GM12878 (cell line): Measurements from ENCODE around the gene S100A2.

ENCODE experiments used
- CTCF ChIP-seq, 3 experiments: IDR thresholded peaks in 2 of 3; conservative IDR thresholded peaks in 1 of 3; 2 replicates each; pipeline ENCODE4 v1.5.1; 2011; ENCODE audit warnings: low read depth in 3 of 3, low read length in 3 of 3, mild to moderate bottlenecking in 3 of 3, control low read depth in 2 of 3, moderate library complexity in 2 of 3, inconsistent platforms in 1 of 3, mixed read lengths in 1 of 3; ENCODE audit not compliant: control insufficient read depth in 2 of 3, insufficient read depth in 1 of 3; ENCODE audit errors: extremely low read depth in 1 of 3
- EZH2 ChIP-seq: IDR thresholded peaks from 2 replicates; pipeline ENCODE4 v1.6.1; 2012; ENCODE audit warnings: low read depth, mild to moderate bottlenecking, control low read depth, inconsistent platforms, low read length, borderline replicate concordance; ENCODE audit not compliant: control insufficient read depth
- KDM1A ChIP-seq: fragments of 200-600 bp; sonication (generic); IDR thresholded peaks from 2 replicates; pipeline ENCODE4 v1.6.1; 2016; ENCODE audit warnings: borderline replicate concordance
- POLR2A ChIP-seq: IDR thresholded peaks from 2 replicates; pipeline ENCODE4 v1.6.1; 2011; ENCODE audit warnings: low read depth, mild to moderate bottlenecking, low read length
- YY1 ChIP-seq: IDR thresholded peaks from 2 replicates; pipeline ENCODE4 v1.6.1; 2011; ENCODE audit warnings: low read depth, mild to moderate bottlenecking, low read length
- TF ChIP-seq, protein P1 (sequence below): fragments of 450-650 bp; formaldehyde crosslinking; IDR thresholded peaks from 2 replicates; pipeline ENCODE4 v1.5.0; 2022; ENCODE audit warnings: mild to moderate bottlenecking, missing genetic modification characterization
- TF ChIP-seq, protein P2 (sequence below): fragments of 450-650 bp; formaldehyde crosslinking; IDR thresholded peaks from 2 replicates; pipeline ENCODE4 v1.4.0; 2020; ENCODE audit warnings: mild to moderate bottlenecking, moderate library complexity

GRCh38 chr1:153577138-153577537 lies 11.5 kb upstream of the S100A2 start:
- TF ChIP-seq KDM1A: no peak
- no peak for TF ChIP-seq YY1
- no peak for TF ChIP-seq CTCF (IDR thresholded peaks at IDR 0.05 in 2 of 3, conservative IDR thresholded peaks at IDR 0.05 in 1 of 3; ENCODE audit: control insufficient read depth in 2 of 3, extremely low read depth in 1 of 3, insufficient read depth in 1 of 3, low read depth in 3 of 3, low read length in 3 of 3)
- no peak for TF ChIP-seq POLR2A
- TF ChIP-seq EZH2: no peak
- TF ChIP-seq, protein P1, sequence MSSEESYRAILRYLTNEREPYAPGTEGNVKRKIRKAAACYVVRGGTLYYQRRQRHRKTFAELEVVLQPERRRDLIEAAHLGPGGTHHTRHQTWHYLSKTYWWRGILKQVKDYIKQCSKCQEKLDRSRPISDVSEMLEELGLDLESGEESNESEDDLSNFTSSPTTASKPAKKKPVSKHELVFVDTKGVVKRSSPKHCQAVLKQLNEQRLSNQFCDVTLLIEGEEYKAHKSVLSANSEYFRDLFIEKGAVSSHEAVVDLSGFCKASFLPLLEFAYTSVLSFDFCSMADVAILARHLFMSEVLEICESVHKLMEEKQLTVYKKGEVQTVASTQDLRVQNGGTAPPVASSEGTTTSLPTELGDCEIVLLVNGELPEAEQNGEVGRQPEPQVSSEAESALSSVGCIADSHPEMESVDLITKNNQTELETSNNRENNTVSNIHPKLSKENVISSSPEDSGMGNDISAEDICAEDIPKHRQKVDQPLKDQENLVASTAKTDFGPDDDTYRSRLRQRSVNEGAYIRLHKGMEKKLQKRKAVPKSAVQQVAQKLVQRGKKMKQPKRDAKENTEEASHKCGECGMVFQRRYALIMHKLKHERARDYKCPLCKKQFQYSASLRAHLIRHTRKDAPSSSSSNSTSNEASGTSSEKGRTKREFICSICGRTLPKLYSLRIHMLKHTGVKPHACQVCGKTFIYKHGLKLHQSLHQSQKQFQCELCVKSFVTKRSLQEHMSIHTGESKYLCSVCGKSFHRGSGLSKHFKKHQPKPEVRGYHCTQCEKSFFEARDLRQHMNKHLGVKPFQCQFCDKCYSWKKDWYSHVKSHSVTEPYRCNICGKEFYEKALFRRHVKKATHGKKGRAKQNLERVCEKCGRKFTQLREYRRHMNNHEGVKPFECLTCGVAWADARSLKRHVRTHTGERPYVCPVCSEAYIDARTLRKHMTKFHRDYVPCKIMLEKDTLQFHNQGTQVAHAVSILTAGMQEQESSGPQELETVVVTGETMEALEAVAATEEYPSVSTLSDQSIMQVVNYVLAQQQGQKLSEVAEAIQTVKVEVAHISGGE (CRISPR knock-in tag): no peak
- TF ChIP-seq, protein P2, sequence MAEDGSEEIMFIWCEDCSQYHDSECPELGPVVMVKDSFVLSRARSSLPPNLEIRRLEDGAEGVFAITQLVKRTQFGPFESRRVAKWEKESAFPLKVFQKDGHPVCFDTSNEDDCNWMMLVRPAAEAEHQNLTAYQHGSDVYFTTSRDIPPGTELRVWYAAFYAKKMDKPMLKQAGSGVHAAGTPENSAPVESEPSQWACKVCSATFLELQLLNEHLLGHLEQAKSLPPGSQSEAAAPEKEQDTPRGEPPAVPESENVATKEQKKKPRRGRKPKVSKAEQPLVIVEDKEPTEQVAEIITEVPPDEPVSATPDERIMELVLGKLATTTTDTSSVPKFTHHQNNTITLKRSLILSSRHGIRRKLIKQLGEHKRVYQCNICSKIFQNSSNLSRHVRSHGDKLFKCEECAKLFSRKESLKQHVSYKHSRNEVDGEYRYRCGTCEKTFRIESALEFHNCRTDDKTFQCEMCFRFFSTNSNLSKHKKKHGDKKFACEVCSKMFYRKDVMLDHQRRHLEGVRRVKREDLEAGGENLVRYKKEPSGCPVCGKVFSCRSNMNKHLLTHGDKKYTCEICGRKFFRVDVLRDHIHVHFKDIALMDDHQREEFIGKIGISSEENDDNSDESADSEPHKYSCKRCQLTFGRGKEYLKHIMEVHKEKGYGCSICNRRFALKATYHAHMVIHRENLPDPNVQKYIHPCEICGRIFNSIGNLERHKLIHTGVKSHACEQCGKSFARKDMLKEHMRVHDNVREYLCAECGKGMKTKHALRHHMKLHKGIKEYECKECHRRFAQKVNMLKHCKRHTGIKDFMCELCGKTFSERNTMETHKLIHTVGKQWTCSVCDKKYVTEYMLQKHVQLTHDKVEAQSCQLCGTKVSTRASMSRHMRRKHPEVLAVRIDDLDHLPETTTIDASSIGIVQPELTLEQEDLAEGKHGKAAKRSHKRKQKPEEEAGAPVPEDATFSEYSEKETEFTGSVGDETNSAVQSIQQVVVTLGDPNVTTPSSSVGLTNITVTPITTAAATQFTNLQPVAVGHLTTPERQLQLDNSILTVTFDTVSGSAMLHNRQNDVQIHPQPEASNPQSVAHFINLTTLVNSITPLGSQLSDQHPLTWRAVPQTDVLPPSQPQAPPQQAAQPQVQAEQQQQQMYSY: no peak
